ENCODE measurements around the gene ATRNL1.

The ATRNL1 gene

DNA sequence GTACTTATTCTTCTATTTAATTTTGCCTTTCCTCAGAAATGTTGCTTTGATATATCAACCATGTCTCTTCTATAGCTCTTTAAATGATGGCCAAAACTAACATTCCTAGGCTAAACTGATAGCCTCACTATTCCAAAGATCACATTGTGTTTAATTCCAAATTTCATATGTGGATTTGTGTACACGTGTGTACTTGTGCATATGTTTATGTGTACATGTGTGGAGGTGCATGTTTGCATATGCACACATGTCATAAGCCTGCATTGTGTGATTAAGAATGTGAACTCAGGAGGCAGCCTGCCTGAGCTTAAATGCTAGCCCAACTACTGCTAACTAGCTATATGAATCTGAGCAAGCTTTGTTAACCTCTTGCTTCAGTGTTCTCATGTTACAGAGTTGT lies 753.4 kb downstream of the ATRNL1 start:
- H3K4me1 ChIP-seq (ENCODE audit: insufficient read depth, low read length, severe bottlenecking): no peaks in the 10 kb centered on the region
- no peak for TF ChIP-seq EZH2 (IDR thresholded peaks at IDR 0.05; ENCODE audit: borderline replicate concordance, low read length)
- TF ChIP-seq, protein P1, sequence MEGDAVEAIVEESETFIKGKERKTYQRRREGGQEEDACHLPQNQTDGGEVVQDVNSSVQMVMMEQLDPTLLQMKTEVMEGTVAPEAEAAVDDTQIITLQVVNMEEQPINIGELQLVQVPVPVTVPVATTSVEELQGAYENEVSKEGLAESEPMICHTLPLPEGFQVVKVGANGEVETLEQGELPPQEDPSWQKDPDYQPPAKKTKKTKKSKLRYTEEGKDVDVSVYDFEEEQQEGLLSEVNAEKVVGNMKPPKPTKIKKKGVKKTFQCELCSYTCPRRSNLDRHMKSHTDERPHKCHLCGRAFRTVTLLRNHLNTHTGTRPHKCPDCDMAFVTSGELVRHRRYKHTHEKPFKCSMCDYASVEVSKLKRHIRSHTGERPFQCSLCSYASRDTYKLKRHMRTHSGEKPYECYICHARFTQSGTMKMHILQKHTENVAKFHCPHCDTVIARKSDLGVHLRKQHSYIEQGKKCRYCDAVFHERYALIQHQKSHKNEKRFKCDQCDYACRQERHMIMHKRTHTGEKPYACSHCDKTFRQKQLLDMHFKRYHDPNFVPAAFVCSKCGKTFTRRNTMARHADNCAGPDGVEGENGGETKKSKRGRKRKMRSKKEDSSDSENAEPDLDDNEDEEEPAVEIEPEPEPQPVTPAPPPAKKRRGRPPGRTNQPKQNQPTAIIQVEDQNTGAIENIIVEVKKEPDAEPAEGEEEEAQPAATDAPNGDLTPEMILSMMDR (IDR thresholded peaks at IDR 0.05; ENCODE audit: low read length): no peak
- H2AFZ ChIP-seq (ENCODE audit: low read length): no peak overlapping the region
- H3K79me2 ChIP-seq (ENCODE audit: insufficient read depth, low read length): no peaks in the 10 kb centered on the region
- no peaks in the 10 kb centered on the region for H3K36me3 ChIP-seq (ENCODE audit: insufficient read depth, low read length)
- no peaks in the 10 kb centered on the region for H4K20me1 ChIP-seq (ENCODE audit: insufficient read depth, low read length)
- no peaks in the 10 kb centered on the region for H3K9me3 ChIP-seq (ENCODE audit: low read length)
- no peak overlapping the region for H3K9ac ChIP-seq (ENCODE audit: low read length)
- no peak overlapping the region for H3K4me2 ChIP-seq (ENCODE audit: low read length)
- no peaks in the 10 kb centered on the region for H3K9me2 ChIP-seq (ENCODE audit: low read depth, low read length)
- no peak overlapping the region for H3K27ac ChIP-seq (ENCODE audit: low read depth, low read length, poor library complexity, severe bottlenecking)
- H3K27me3 ChIP-seq (ENCODE audit: insufficient read depth, low read length): no peaks in the 10 kb centered on the region
- no peaks in the 10 kb centered on the region for H3F3A ChIP-seq (ENCODE audit: insufficient read depth, low read length)
- H3K4me3 ChIP-seq (ENCODE audit: low read depth, low read length, poor library complexity, severe bottlenecking): no peak overlapping the region

DNA sequence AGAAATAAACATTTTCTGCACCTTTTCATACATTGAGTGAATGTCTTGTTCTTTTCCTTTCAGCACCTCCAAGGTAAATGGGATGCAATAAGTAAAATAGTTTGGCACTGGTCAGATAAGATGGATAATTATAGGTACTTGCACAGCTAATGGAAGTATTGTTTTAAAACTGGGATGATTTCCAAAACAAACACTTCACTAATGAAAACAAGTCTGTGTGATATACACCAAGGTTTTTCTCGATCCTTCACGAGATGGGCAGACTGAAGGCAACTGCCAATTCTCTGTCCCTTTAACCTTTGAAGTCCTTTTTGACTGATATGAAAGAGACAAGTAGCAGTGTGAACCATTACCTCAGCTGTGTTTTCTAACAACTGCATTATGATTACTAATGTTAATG lies 756.0 kb downstream of the ATRNL1 start:
- no peaks in the 10 kb centered on the region for H3F3A ChIP-seq (ENCODE audit: insufficient read depth, low read length)
- H3K9ac ChIP-seq (ENCODE audit: low read length): no peak overlapping the region
- no peaks in the 10 kb centered on the region for H4K20me1 ChIP-seq (ENCODE audit: insufficient read depth, low read length)
- H3K4me1 ChIP-seq (ENCODE audit: insufficient read depth, low read length, severe bottlenecking): no peaks in the 10 kb centered on the region
- no peaks in the 10 kb centered on the region for H3K36me3 ChIP-seq (ENCODE audit: insufficient read depth, low read length)
- no peak overlapping the region for H2AFZ ChIP-seq (ENCODE audit: low read length)
- H3K27me3 ChIP-seq (ENCODE audit: insufficient read depth, low read length): no peaks in the 10 kb centered on the region
- H3K9me2 ChIP-seq (ENCODE audit: low read depth, low read length): no peaks in the 10 kb centered on the region
- no peaks in the 10 kb centered on the region for H3K9me3 ChIP-seq (ENCODE audit: low read length)
- no peaks in the 10 kb centered on the region for H3K79me2 ChIP-seq (ENCODE audit: insufficient read depth, low read length)
- TF ChIP-seq, protein P1 (IDR thresholded peaks at IDR 0.05; ENCODE audit: low read length): no peak
- TF ChIP-seq EZH2 (IDR thresholded peaks at IDR 0.05; ENCODE audit: borderline replicate concordance, low read length): no peak
- no peak overlapping the region for H3K4me2 ChIP-seq (ENCODE audit: low read length)
- no peak overlapping the region for H3K4me3 ChIP-seq (ENCODE audit: low read depth, low read length, poor library complexity, severe bottlenecking)
- no peak overlapping the region for H3K27ac ChIP-seq (ENCODE audit: low read depth, low read length, poor library complexity, severe bottlenecking)

DNA sequence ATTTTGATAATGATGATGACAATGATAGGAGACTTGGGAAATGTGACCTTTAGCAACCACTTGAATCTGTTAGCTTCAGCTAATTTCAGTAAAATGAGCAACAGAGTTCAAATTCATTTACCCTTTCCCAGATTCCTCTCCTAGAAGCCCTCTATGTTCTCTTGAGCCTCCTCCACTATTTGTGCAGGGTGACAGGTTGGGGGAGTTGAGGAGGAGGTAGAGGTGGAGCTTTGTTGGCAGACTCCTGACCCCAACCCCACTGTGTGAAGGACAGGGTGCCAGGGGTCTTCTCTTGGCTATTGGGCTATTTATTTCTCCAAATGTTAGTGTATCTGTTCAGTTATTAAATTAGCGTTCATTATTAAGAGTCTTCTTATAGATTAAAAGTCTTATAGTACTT lies 757.5 kb downstream of the ATRNL1 start:
- Histone ChIP-seq H3K4me2 (ENCODE audit: low read length) (no peak overlapping the region), H3K9me2 (ENCODE audit: low read depth, low read length) (no peaks in the 10 kb centered on the region), H3K27me3 (ENCODE audit: insufficient read depth, low read length) (no peaks in the 10 kb centered on the region), H4K20me1 (ENCODE audit: insufficient read depth, low read length) (no peaks in the 10 kb centered on the region), H3K4me3 (ENCODE audit: low read depth, low read length, poor library complexity, severe bottlenecking) (no peak overlapping the region), H3K27ac (ENCODE audit: low read depth, low read length, poor library complexity, severe bottlenecking) (no peak overlapping the region), H3K36me3 (ENCODE audit: insufficient read depth, low read length) (no peaks in the 10 kb centered on the region), H3K79me2 (ENCODE audit: insufficient read depth, low read length) (no peaks in the 10 kb centered on the region), H3K9me3 (ENCODE audit: low read length) (no peaks in the 10 kb centered on the region), H3K4me1 (ENCODE audit: insufficient read depth, low read length, severe bottlenecking) (no peaks in the 10 kb centered on the region), H3K9ac (ENCODE audit: low read length) (no peak overlapping the region), H3F3A (ENCODE audit: insufficient read depth, low read length) (no peaks in the 10 kb centered on the region), H2AFZ (ENCODE audit: low read length) (no peak overlapping the region)
- TF ChIP-seq, protein P1 (IDR thresholded peaks at IDR 0.05; ENCODE audit: low read length): no peak
- no peak for TF ChIP-seq EZH2 (IDR thresholded peaks at IDR 0.05; ENCODE audit: borderline replicate concordance, low read length)

All from OCI-LY1 (cell line).